H1 (cell line): Measurements from ENCODE around the gene EEIG1.

Source experiments
- EZH2 ChIP-seq: fragments of 200-600 bp; sonication (generic); IDR thresholded peaks from 2 replicates; pipeline ENCODE4 v1.7.1; 2012; ENCODE audit warnings: low read depth, mild to moderate bottlenecking, moderate library complexity, low read length, inconsistent platforms; ENCODE audit not compliant: severe bottlenecking
- HDAC2 ChIP-seq, 2 experiments: fragments of 300-600 bp in 1 of 2; sonication (generic) in 1 of 2; IDR thresholded peaks; 2 replicates each; pipeline ENCODE4 v1.6.1; 2011 to 2012; ENCODE audit warnings: low read depth in 2 of 2, low read length in 2 of 2, mild to moderate bottlenecking in 2 of 2, moderate library complexity in 2 of 2, borderline replicate concordance in 1 of 2, inconsistent platforms in 1 of 2
- TF ChIP-seq, protein P1 (sequence below), 3 experiments: IDR thresholded peaks; 1 replicate in 2 of 3; 2 replicates in 1 of 3; pipeline versions ENCODE4 v1.5.1 to v1.6.1; 2011; ENCODE audit warnings: low read length in 3 of 3, mild to moderate bottlenecking in 3 of 3, inconsistent platforms in 2 of 3, low read depth in 1 of 3, moderate library complexity in 1 of 3; ENCODE audit not compliant: insufficient read depth in 1 of 3; ENCODE audit errors: control extremely low read depth in 1 of 3
- TF ChIP-seq, protein P2 (sequence below): IDR thresholded peaks from 2 replicates; pipeline ENCODE4 v1.6.1; 2011; ENCODE audit warnings: low read depth, mild to moderate bottlenecking, low read length; ENCODE audit not compliant: insufficient read depth

DNA sequence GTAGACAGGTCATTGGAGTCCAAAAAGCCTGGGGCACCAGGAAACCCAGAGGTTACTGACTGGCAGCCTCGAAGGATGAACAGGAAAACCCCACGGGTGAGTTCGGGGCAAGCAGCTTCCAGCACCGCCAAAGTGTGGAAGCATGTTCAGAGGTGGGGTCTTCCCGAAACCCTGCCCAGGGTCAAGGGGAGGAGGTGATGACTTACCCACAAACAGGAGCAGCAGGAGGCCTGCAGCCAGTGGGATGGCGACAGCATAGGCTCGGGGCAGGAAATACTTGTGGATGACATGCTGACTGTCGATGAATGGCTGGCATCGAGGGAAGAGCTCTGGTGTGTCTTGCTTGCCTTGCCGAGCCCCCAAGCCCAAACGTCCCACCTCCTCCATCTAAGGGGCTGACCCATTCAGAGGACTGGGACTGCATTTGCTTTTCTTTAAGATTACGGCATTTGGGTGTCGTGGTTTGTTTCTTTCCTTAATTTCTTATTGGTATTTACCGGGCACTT, 44.4 kb downstream of the EEIG1 start:
- TF ChIP-seq, protein P1, sequence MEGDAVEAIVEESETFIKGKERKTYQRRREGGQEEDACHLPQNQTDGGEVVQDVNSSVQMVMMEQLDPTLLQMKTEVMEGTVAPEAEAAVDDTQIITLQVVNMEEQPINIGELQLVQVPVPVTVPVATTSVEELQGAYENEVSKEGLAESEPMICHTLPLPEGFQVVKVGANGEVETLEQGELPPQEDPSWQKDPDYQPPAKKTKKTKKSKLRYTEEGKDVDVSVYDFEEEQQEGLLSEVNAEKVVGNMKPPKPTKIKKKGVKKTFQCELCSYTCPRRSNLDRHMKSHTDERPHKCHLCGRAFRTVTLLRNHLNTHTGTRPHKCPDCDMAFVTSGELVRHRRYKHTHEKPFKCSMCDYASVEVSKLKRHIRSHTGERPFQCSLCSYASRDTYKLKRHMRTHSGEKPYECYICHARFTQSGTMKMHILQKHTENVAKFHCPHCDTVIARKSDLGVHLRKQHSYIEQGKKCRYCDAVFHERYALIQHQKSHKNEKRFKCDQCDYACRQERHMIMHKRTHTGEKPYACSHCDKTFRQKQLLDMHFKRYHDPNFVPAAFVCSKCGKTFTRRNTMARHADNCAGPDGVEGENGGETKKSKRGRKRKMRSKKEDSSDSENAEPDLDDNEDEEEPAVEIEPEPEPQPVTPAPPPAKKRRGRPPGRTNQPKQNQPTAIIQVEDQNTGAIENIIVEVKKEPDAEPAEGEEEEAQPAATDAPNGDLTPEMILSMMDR (IDR thresholded peaks at IDR 0.05; ENCODE audit: control extremely low read depth in 1 of 3, insufficient read depth in 1 of 3, low read depth in 1 of 3, low read length in 3 of 3) = no peak
- TF ChIP-seq, protein P2, sequence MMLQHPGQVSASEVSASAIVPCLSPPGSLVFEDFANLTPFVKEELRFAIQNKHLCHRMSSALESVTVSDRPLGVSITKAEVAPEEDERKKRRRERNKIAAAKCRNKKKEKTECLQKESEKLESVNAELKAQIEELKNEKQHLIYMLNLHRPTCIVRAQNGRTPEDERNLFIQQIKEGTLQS = no peak
- TF ChIP-seq HDAC2 (IDR thresholded peaks at IDR 0.05; ENCODE audit: borderline replicate concordance in 1 of 2, low read depth in 2 of 2, low read length in 2 of 2) (no peak), EZH2 (no peak)
